Osteoblast (primary cell): ENCODE measurements around the gene PIGQ. TPM values are rescaled to one million over a fixed set of nuclear protein-coding genes. Genes with fewer than 3 reads are reported as not detected.

Source experiments
- DNase-seq: peaks from one replicate; pipeline ENCODE4 v3.0.0; 2011; ENCODE audit warnings: low spot score, mixed read lengths; ENCODE audit not compliant: insufficient read length; ENCODE audit errors: missing footprints
- H2AFZ ChIP-seq: 2 replicates; pipeline ENCODE4 v1.6.0; 2011; ENCODE audit warnings: mild to moderate bottlenecking, low read length
- H3K27ac ChIP-seq: 2 replicates; pipeline ENCODE4 v1.5.1; 2011; ENCODE audit warnings: mild to moderate bottlenecking, low read depth, low read length, moderate library complexity
- H3K27me3 ChIP-seq: 2 replicates; pipeline ENCODE4 v1.6.0; 2012; ENCODE audit warnings: mild to moderate bottlenecking, control low read depth, inconsistent platforms, low read length, moderate library complexity; ENCODE audit not compliant: insufficient read depth
- H3K36me3 ChIP-seq: 2 replicates; pipeline ENCODE4 v1.5.1; 2011; ENCODE audit warnings: mild to moderate bottlenecking, low read length, control low read depth, moderate library complexity; ENCODE audit not compliant: insufficient read depth
- H3K4me1 ChIP-seq: 2 replicates; pipeline ENCODE4 v1.5.1; 2011; ENCODE audit warnings: mild to moderate bottlenecking, low read length, control low read depth, moderate library complexity; ENCODE audit not compliant: insufficient read depth
- H3K4me2 ChIP-seq: 2 replicates; pipeline ENCODE4 v1.6.0; 2011; ENCODE audit warnings: mild to moderate bottlenecking, low read length; ENCODE audit not compliant: insufficient read depth
- H3K4me3 ChIP-seq: fragments of 200-600 bp; sonication (generic); 3 replicates; pipeline ENCODE4 v1.5.1; 2012; ENCODE audit warnings: mild to moderate bottlenecking, low read length, inconsistent platforms; ENCODE audit not compliant: insufficient read depth
- H3K79me2 ChIP-seq: 2 replicates; pipeline ENCODE4 v1.6.0; 2012; ENCODE audit warnings: mild to moderate bottlenecking, low read length, control low read depth, inconsistent platforms; ENCODE audit not compliant: insufficient read depth
- H3K9me3 ChIP-seq: 2 replicates; pipeline ENCODE4 v1.5.1; 2011; ENCODE audit warnings: low read depth, low read length, control low read depth
- H4K20me1 ChIP-seq: 2 replicates; pipeline ENCODE4 v1.6.0; 2012; ENCODE audit warnings: mild to moderate bottlenecking, low read length, control low read depth; ENCODE audit not compliant: insufficient read depth
- CTCF ChIP-seq: IDR thresholded peaks from 2 replicates; pipeline ENCODE4 v1.5.1; 2011; ENCODE audit warnings: mild to moderate bottlenecking, low read depth, low read length, moderate library complexity; ENCODE audit errors: extremely low read depth
- total RNA-seq: library from RNA; depleted of rRNA; stranded (reverse); fragments of >200 nt; gene quantifications from 2 replicates; pipeline ENCODE4 v1.2.3, GENCODE V29; 2012

PIGQ gene
- total RNA-seq, 1 donor, result 29.0 TPM

GRCh38 chr16:530111-530817, 39.5 kb upstream of the PIGQ start:
- H3K9me3 ChIP-seq, result no peaks in the 10 kb centered on the region
- peaks cover 85% of the 10 kb centered on the region for H3K79me2 ChIP-seq
- no peak overlapping the region for H2AFZ ChIP-seq
- peak overlapping the region; percentile 86 for H3K4me3 ChIP-seq
- H3K4me1 ChIP-seq, result peaks cover 29% of the 10 kb centered on the region
- no peaks in the 10 kb centered on the region for H3K27me3 ChIP-seq
- no peak for TF ChIP-seq CTCF
- DNase-seq, result peak; percentile 87
- no peak overlapping the region for H3K4me2 ChIP-seq
- peak overlapping the region; percentile 72 for H3K27ac ChIP-seq
- H3K36me3 ChIP-seq, result peaks cover 3% of the 10 kb centered on the region
- H4K20me1 ChIP-seq, result peaks cover 71% of the 10 kb centered on the region

GRCh38 chr16:531494-532125, 38.2 kb upstream of the PIGQ start:
- TF ChIP-seq CTCF, result no peak
- Histone ChIP-seq H3K27ac (no peak overlapping the region), H3K27me3 (no peaks in the 10 kb centered on the region), H3K4me2 (no peak overlapping the region), H3K79me2 (peaks cover 89% of the 10 kb centered on the region), H3K9me3 (no peaks in the 10 kb centered on the region), H3K4me3 (no peak overlapping the region), H3K36me3 (peaks cover 3% of the 10 kb centered on the region), H3K4me1 (peaks cover 23% of the 10 kb centered on the region), H2AFZ (no peak overlapping the region), H4K20me1 (peaks cover 68% of the 10 kb centered on the region)
- DNase-seq, result no peak

- Histone ChIP-seq H3K27ac (no peak overlapping the region), H3K36me3 (peaks cover 8% of the 10 kb centered on the region), H3K79me2 (peaks cover 98% of the 10 kb centered on the region), H3K4me3 (no peak overlapping the region), H3K9me3 (no peaks in the 10 kb centered on the region), H4K20me1 (peaks cover 72% of the 10 kb centered on the region), H2AFZ (no peak overlapping the region), H3K27me3 (no peaks in the 10 kb centered on the region), H3K4me2 (no peak overlapping the region), H3K4me1 (peaks cover 21% of the 10 kb centered on the region)
- no peak for DNase-seq
- TF ChIP-seq CTCF, result no peak
Measured at GRCh38 chr16:533391-534123, 36.2 kb upstream of the PIGQ start.

GRCh38 chr16:534135-534534, 35.6 kb upstream of the PIGQ start:
- TF ChIP-seq CTCF, result no peak
- H3K36me3 ChIP-seq, result peaks cover 8% of the 10 kb centered on the region
- H3K9me3 ChIP-seq, result no peaks in the 10 kb centered on the region
- no peak overlapping the region for H2AFZ ChIP-seq
- H3K4me2 ChIP-seq, result no peak overlapping the region
- DNase-seq, result no peak
- H3K4me3 ChIP-seq, result no peak overlapping the region
- H3K27ac ChIP-seq, result no peak overlapping the region
- peaks cover 68% of the 10 kb centered on the region for H4K20me1 ChIP-seq
- peaks cover 98% of the 10 kb centered on the region for H3K79me2 ChIP-seq
- H3K4me1 ChIP-seq, result peaks cover 16% of the 10 kb centered on the region
- no peaks in the 10 kb centered on the region for H3K27me3 ChIP-seq
